HEK293 (cell line): ENCODE data around the gene CTDSP1.

ENCODE experiments used
- ZNF624 ChIP-seq: fragments of 450-650 bp; formaldehyde crosslinking; IDR thresholded peaks from 2 replicates; pipeline ENCODE4 v1.5.1; 2017; ENCODE audit warnings: missing biosample characterization, missing genetic modification characterization
- ZNF707 ChIP-seq: fragments of 450-650 bp; formaldehyde crosslinking; IDR thresholded peaks from 2 replicates; pipeline ENCODE4 v1.5.1; 2016; ENCODE audit warnings: missing biosample characterization, missing genetic modification characterization
- TF ChIP-seq, protein P1 (sequence below): fragments of 450-650 bp; formaldehyde crosslinking; IDR thresholded peaks from 2 replicates; pipeline ENCODE4 v1.5.1; 2017; ENCODE audit warnings: missing biosample characterization, mild to moderate bottlenecking, missing genetic modification characterization, moderate library complexity
- TF ChIP-seq, protein P2 (sequence below): fragments of 450-650 bp; formaldehyde crosslinking; IDR thresholded peaks from 2 replicates; pipeline ENCODE4 v1.5.1; 2016; ENCODE audit warnings: missing biosample characterization, missing genetic modification characterization, low read depth

DNA sequence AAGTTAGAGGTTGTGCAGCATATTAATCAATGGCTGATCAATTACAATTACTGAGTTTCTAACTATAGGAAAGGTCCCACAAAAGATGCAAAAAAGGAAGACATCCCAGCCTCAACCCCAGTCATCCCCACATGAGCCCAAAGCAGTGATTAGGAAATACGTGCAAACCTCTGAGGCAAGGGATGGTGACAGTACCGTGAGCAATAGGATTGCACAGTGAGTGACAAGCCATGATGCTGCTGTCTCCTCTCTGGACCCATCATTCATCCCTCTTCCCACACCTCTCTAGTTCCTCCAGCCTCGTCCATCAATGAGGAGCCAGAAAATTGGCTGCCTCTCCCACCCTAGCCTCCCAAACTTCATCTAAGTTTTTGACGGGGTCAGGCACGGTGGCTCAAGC is 21.6 kb upstream of the CTDSP1 start:
- TF ChIP-seq, protein P1, sequence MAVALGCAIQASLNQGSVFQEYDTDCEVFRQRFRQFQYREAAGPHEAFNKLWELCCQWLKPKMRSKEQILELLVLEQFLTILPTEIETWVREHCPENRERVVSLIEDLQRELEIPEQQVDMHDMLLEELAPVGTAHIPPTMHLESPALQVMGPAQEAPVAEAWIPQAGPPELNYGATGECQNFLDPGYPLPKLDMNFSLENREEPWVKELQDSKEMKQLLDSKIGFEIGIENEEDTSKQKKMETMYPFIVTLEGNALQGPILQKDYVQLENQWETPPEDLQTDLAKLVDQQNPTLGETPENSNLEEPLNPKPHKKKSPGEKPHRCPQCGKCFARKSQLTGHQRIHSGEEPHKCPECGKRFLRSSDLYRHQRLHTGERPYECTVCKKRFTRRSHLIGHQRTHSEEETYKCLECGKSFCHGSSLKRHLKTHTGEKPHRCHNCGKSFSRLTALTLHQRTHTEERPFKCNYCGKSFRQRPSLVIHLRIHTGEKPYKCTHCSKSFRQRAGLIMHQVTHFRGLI (tag by site-specific recombination), result no peak
- TF ChIP-seq ZNF707 (tag by site-specific recombination) (no peak), ZNF624 (tag by site-specific recombination) (no peak)
- TF ChIP-seq, protein P2, sequence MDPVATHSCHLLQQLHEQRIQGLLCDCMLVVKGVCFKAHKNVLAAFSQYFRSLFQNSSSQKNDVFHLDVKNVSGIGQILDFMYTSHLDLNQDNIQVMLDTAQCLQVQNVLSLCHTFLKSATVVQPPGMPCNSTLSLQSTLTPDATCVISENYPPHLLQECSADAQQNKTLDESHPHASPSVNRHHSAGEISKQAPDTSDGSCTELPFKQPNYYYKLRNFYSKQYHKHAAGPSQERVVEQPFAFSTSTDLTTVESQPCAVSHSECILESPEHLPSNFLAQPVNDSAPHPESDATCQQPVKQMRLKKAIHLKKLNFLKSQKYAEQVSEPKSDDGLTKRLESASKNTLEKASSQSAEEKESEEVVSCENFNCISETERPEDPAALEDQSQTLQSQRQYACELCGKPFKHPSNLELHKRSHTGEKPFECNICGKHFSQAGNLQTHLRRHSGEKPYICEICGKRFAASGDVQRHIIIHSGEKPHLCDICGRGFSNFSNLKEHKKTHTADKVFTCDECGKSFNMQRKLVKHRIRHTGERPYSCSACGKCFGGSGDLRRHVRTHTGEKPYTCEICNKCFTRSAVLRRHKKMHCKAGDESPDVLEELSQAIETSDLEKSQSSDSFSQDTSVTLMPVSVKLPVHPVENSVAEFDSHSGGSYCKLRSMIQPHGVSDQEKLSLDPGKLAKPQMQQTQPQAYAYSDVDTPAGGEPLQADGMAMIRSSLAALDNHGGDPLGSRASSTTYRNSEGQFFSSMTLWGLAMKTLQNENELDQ (tag by site-specific recombination), result no peak
